NCI-H1092 treated with DMSO at 0.1 percent for 48 hours (cell line): ENCODE data around the gene FLAD1.

Experiments
- DNase-seq: peaks from one replicate; lab custom pipeline; 2025; lab: John Stamatoyannopoulos, UW

FLAD1 gene

GRCh38 chr1:154982897-154983648 lies at the start of gene FLAD1:
Gene FLAD1, plus strand, starts transcription at chr1:154983344. Its CDS starts 351 bp downstream, at chr1:154983695.
- peak; percentile 100 for DNase-seq

- DNase-seq: no peak
Measured at GRCh38 chr1:154934358-154934948, 48.7 kb upstream of the FLAD1 start.

GRCh38 chr1:154935749-154936554 lies 47.2 kb upstream of the FLAD1 start:
- DNase-seq: no peak

GRCh38 chr1:154936555-154937084 lies 46.5 kb upstream of the FLAD1 start, which contains the start of gene PMVK:
Gene PMVK, minus strand, starts transcription at chr1:154936719. Its CDS starts 34 bp downstream, at chr1:154936685.
- DNase-seq: peak; percentile 98

GRCh38 chr1:154937085-154937987 lies 45.8 kb upstream of the FLAD1 start:
- peak; percentile 98 for DNase-seq

GRCh38 chr1:154937988-154938386 lies 45.2 kb upstream of the FLAD1 start:
- DNase-seq: no peak

- no peak for DNase-seq
Measured at GRCh38 chr1:154938604-154939399, 44.3 kb upstream of the FLAD1 start.

GRCh38 chr1:154940213-154940560 lies 43.0 kb upstream of the FLAD1 start:
- DNase-seq: no peak

GRCh38 chr1:154940651-154941194 lies 42.4 kb upstream of the FLAD1 start:
- DNase-seq: no peak

GRCh38 chr1:154941333-154942013 lies 41.7 kb upstream of the FLAD1 start:
- DNase-seq: no peak

GRCh38 chr1:154943649-154944400 lies 39.3 kb upstream of the FLAD1 start:
- peak; percentile 45 for DNase-seq

GRCh38 chr1:154944401-154945159 lies 38.6 kb upstream of the FLAD1 start:
- DNase-seq: no peak

GRCh38 chr1:154945160-154945961 lies 37.8 kb upstream of the FLAD1 start:
- no peak for DNase-seq

- no peak for DNase-seq
Measured at GRCh38 chr1:154945962-154946850, 36.9 kb upstream of the FLAD1 start.

- no peak for DNase-seq
Measured at GRCh38 chr1:154948079-154948478, 35.1 kb upstream of the FLAD1 start.

- no peak for DNase-seq
Measured at GRCh38 chr1:154951901-154952657, 31.1 kb upstream of the FLAD1 start.
